ENCODE data around the gene WNT7A.

Gene WNT7A

GRCh38 chr3:13825821-13826220 is 54.0 kb downstream of the WNT7A start:
- no peak for DNase-seq

- no peak for DNase-seq
Measured at GRCh38 chr3:13825311-13825579, 54.6 kb downstream of the WNT7A start.

GRCh38 chr3:13824521-13825310 is 55.2 kb downstream of the WNT7A start:
- DNase-seq: no peak

GRCh38 chr3:13823692-13824091 is 56.2 kb downstream of the WNT7A start:
- no peak for DNase-seq

- DNase-seq: no peak
Measured at GRCh38 chr3:13822871-13823585, 56.8 kb downstream of the WNT7A start.

GRCh38 chr3:13822042-13822441 is 57.8 kb downstream of the WNT7A start:
- no peak for DNase-seq

GRCh38 chr3:13821126-13821525 is 58.7 kb downstream of the WNT7A start:
- DNase-seq: no peak

GRCh38 chr3:13818919-13819318 is 61.0 kb downstream of the WNT7A start:
- no peak for DNase-seq

GRCh38 chr3:13815088-13815683 is 64.7 kb downstream of the WNT7A start:
- no peak for DNase-seq

GRCh38 chr3:13812034-13812471 is 67.8 kb downstream of the WNT7A start:
- DNase-seq: no peak

GRCh38 chr3:13811614-13812013 is 68.3 kb downstream of the WNT7A start:
- no peak for DNase-seq

GRCh38 chr3:13808550-13808949 is 71.3 kb downstream of the WNT7A start:
- DNase-seq: no peak

GRCh38 chr3:13801361-13802204 is 78.3 kb downstream of the WNT7A start:
- no peak for DNase-seq

- no peak for DNase-seq
Measured at GRCh38 chr3:13800064-13800463, 79.8 kb downstream of the WNT7A start.

GRCh38 chr3:13798401-13798800 is 81.5 kb downstream of the WNT7A start:
- DNase-seq: no peak

GRCh38 chr3:13796701-13797460 is 83.0 kb downstream of the WNT7A start:
- DNase-seq: no peak

GRCh38 chr3:13795816-13796215 is 84.1 kb downstream of the WNT7A start:
- no peak for DNase-seq

- no peak for DNase-seq
Measured at GRCh38 chr3:13794322-13794721, 85.5 kb downstream of the WNT7A start.

- DNase-seq: no peak
Measured at GRCh38 chr3:13793451-13793850, 86.4 kb downstream of the WNT7A start.

- no peak for DNase-seq
Measured at GRCh38 chr3:13792512-13793371, 87.1 kb downstream of the WNT7A start.

GRCh38 chr3:13792051-13792490 is 87.8 kb downstream of the WNT7A start:
- no peak for DNase-seq

Data from activated CD8-positive, alpha-beta memory T cell treated with anti-CD3 and anti-CD28 coated beads, Interleukin-2, amount 50 U/mL, for 48 hours (primary cell).